SJCRH30 (cell line): Measurements from ENCODE around the gene AGRN. TPM values are rescaled to one million over a fixed set of nuclear protein-coding genes. Genes with fewer than 3 reads are reported as not detected.
A peak's percentile ranks its signal among the peaks of the same experiment; 100 is the strongest.
"Not testable (repeated sequence)": the region's sequence is repeated elsewhere in the genome, so short reads cannot be mapped to it uniquely, and the experiment has no call there.

ENCODE experiments used
- DNase-seq, 2 experiments: peaks; one replicate each; pipeline ENCODE4 v3.0.0-alpha.2; 2015 to 2020
- H3K27ac ChIP-seq: fragments of 250-450 bp; sonication (Bioruptor Pico); 2 replicates; pipeline ENCODE4 v1.5.1; 2020; ENCODE audit warnings: mild to moderate bottlenecking, moderate library complexity
- H3K27me3 ChIP-seq: fragments of 250-450 bp; sonication (Bioruptor Pico); 2 replicates; pipeline ENCODE4 v1.5.1; 2020; ENCODE audit warnings: mild to moderate bottlenecking, moderate library complexity
- H3K36me3 ChIP-seq: fragments of 250-450 bp; sonication (Bioruptor Pico); 2 replicates; pipeline ENCODE4 v1.5.1; 2020; ENCODE audit warnings: mild to moderate bottlenecking, moderate library complexity
- H3K4me1 ChIP-seq: fragments of 250-450 bp; sonication (Bioruptor Pico); 2 replicates; pipeline ENCODE4 v1.5.1; 2020; ENCODE audit warnings: mild to moderate bottlenecking, moderate library complexity
- H3K4me3 ChIP-seq: fragments of 250-450 bp; sonication (Bioruptor Pico); 2 replicates; pipeline ENCODE4 v1.5.1; 2020; ENCODE audit warnings: mild to moderate bottlenecking, moderate library complexity
- H3K9me3 ChIP-seq: fragments of 250-450 bp; sonication (Bioruptor Pico); replicated peaks from 2 replicates; pipeline ENCODE4 v1.5.1; 2020; ENCODE audit warnings: mild to moderate bottlenecking, moderate library complexity
- total RNA-seq: library from RNA; depleted of rRNA; stranded (reverse); fragments of >200 nt; shearing (Covaris generic); gene quantifications from 2 replicates; pipeline ENCODE4 v1.2.3, GENCODE V29; 2014

Gene AGRN
- total RNA-seq, 1 experiment from 2014 or later: 13.7 TPM

GRCh38 chr1:1014799-1015681 is 4.9 kb upstream of the AGRN start:
- DNase-seq: peak; percentile 61 to 63
- H3K4me1 ChIP-seq: peaks cover 5% of the 10 kb centered on the region; the same call in 1 of the 2 replicates
- H3K27me3 ChIP-seq: no peaks in the 10 kb centered on the region
- H3K4me3 ChIP-seq: no peak overlapping the region
- H3K9me3 ChIP-seq: no peaks in the 10 kb centered on the region
- H3K36me3 ChIP-seq: no peaks in the 10 kb centered on the region
- H3K27ac ChIP-seq: no peak overlapping the region

DNA sequence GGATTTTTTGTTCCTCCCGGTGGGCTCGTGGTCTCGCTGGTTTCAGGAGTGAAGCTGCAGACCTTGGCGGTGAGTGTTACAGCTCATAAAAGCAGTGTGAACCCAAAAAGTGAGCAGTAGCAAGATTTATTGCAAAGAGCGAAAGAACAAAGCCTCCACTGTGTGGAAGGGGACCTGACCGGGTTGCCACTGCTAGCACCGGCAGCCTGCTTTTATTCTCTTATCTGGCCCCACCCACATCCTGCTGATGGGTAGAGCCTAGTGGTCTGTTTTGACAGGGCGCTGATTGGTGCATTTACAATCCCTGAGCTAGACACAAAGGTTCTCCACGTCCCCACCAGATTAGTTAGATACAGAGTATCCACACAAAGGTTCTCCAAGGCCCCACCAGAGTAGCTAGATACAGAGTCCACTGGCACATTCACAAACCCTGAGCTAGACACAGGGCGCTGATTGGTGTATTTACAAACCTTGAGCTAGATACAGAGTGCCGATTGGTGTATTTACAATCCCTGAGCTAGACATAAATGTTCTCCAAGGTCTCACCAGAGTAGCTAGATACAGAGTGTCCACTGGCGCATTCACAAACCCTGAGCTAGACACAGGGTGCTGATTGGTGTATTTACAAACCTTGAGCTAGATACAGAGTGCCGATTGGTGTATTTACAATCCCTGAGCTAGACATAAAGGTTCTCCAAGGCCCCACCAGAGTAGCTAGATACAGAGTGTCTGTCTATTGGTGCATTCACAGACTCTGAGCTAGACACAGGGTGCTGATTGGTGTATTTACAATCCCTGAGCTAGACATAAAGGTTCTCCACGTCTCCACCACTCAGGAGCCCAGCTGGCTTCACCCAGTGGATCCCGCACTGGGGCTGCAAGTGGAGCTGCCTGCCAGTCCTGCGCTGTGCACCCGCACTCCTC is 2.3 kb upstream of the AGRN start:
- H3K27ac ChIP-seq, H3K4me3 ChIP-seq, H3K9me3 ChIP-seq, H3K27me3 ChIP-seq, H3K36me3 ChIP-seq, DNase-seq: not testable (repeated sequence)
- H3K4me1 ChIP-seq: peaks cover 15% of the 10 kb centered on the region; the same call in 1 of the 2 replicates

DNA sequence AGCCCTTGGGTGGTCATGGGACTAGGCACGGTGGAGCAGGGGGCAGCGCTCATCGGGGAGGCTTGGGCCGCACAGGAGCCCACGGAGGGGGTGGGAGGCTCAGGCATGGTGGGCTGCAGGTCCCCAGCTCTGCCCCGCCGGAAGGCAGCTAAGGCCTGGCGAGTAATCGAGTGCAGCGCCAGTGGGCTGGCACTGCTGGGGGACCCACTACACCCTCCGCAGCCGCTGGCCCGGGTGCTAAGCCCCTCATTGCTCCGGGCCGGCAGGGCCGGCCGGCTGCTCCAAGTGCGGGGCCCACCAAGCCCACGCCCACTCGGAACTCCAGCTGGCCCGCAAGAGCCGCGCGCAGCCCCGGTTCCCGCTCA is 1.6 kb upstream of the AGRN start:
- H3K4me3 ChIP-seq, H3K27me3 ChIP-seq, H3K9me3 ChIP-seq, DNase-seq, H3K36me3 ChIP-seq, H3K27ac ChIP-seq: not testable (repeated sequence)
- peaks cover 15% of the 10 kb centered on the region; the same call in 1 of the 2 replicates for H3K4me1 ChIP-seq

DNA sequence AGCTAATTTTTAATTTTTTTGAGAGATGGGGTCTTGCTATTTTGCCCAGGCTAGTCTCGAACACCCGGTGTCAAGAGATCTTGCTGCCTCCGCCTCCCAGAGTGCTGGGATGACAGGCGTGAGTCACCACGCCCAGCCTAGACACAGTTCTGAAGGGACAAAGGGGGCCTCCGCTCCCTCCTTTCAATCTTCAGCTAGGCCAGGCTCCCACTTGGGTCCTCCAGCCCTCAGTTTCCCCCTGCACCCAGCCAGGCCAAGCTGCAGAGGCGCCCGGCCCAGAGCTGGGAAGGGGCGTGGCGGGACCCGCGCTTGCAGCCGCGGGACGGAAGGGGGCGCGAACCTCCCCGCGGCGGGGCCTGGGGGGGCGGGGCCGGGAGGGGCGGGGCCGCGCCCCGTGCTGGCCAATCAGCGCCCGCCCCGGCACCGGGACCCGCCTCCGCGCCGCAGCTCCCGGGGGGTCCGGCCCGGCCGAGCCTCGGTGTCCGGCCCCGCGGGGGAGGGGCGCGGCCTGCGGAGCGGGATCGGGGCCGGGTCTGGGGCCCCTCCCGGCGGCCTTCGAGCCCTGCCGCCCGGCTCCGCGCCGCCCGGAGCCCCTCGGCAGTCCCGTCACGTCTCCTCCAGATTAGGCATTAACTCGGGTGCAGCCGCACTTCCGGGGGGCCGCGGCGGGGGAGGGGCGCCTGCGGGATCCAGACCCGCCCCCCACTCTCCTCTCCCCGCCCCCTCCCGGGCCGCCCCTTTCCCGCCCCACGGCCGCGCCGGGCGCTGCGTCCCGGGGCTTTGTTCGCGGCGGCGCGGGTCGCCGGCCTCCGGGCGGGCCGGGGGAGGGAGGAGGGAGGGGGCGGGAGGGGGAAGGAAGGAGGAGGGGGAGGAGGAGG is 559 bp upstream of the AGRN start:
- Histone ChIP-seq H3K4me1 (peaks cover 12% of the 10 kb centered on the region; the same call in 1 of the 2 replicates), H3K9me3 (no peaks in the 10 kb centered on the region), H3K4me3 (peak overlapping the region; percentile 57), H3K27me3 (no peaks in the 10 kb centered on the region), H3K27ac (no peak overlapping the region), H3K36me3 (no peaks in the 10 kb centered on the region)
- peak; percentile 76 to 87 for DNase-seq

GRCh38 chr1:1020415-1021009 is 592 bp downstream of the AGRN start:
- H3K4me3 ChIP-seq: peak overlapping the region; percentile 65
- no peaks in the 10 kb centered on the region for H3K9me3 ChIP-seq
- DNase-seq: no peak
- no peaks in the 10 kb centered on the region for H3K36me3 ChIP-seq
- H3K4me1 ChIP-seq: peaks cover 11% of the 10 kb centered on the region; the same call in 1 of the 2 replicates
- no peak overlapping the region for H3K27ac ChIP-seq
- no peaks in the 10 kb centered on the region for H3K27me3 ChIP-seq

GRCh38 chr1:1021010-1021919 is 1.3 kb downstream of the AGRN start:
- Histone ChIP-seq H3K36me3 (no peaks in the 10 kb centered on the region), H3K4me3 (peak overlapping the region; percentile 65), H3K9me3 (no peaks in the 10 kb centered on the region), H3K27me3 (no peaks in the 10 kb centered on the region), H3K27ac (no peak overlapping the region), H3K4me1 (peaks cover 10% of the 10 kb centered on the region; the same call in 1 of the 2 replicates)
- peak; percentile 83 to 84 for DNase-seq

DNA sequence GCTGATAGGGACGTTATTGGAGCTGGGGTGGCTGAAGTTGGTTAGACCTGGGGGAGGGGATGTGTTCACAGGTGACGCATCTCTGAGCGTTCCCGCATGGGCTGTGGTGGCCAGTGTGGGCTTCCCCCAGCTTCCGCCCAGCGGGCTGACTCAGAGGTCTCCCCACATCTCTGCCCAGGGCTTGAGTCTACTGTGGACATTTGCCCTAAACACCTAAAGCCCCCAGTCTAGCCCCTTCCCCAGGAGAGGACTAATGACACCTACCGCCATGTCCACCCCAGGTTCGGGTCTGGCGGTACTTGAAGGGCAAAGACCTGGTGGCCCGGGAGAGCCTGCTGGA is 2.0 kb downstream of the AGRN start:
- Histone ChIP-seq H3K9me3 (no peaks in the 10 kb centered on the region), H3K36me3 (no peaks in the 10 kb centered on the region), H3K4me3 (no peak overlapping the region), H3K27me3 (no peaks in the 10 kb centered on the region), H3K4me1 (peaks cover 10% of the 10 kb centered on the region; the same call in 1 of the 2 replicates), H3K27ac (no peak overlapping the region)
- DNase-seq: no peak

- no peak overlapping the region for H3K27ac ChIP-seq
- no peak for DNase-seq
- no peaks in the 10 kb centered on the region for H3K9me3 ChIP-seq
- H3K36me3 ChIP-seq: no peaks in the 10 kb centered on the region
- peaks cover 10% of the 10 kb centered on the region; the same call in 1 of the 2 replicates for H3K4me1 ChIP-seq
- H3K27me3 ChIP-seq: no peaks in the 10 kb centered on the region
- no peak overlapping the region for H3K4me3 ChIP-seq
Measured at GRCh38 chr1:1022302-1023009, 2.5 kb downstream of the AGRN start.

GRCh38 chr1:1023700-1024099 is 3.8 kb downstream of the AGRN start:
- H3K4me3 ChIP-seq: no peak overlapping the region
- no peaks in the 10 kb centered on the region for H3K9me3 ChIP-seq
- no peaks in the 10 kb centered on the region for H3K27me3 ChIP-seq
- H3K27ac ChIP-seq: no peak overlapping the region
- H3K4me1 ChIP-seq: peaks cover 10% of the 10 kb centered on the region; the same call in 1 of the 2 replicates
- H3K36me3 ChIP-seq: no peaks in the 10 kb centered on the region
- DNase-seq: no peak

DNA sequence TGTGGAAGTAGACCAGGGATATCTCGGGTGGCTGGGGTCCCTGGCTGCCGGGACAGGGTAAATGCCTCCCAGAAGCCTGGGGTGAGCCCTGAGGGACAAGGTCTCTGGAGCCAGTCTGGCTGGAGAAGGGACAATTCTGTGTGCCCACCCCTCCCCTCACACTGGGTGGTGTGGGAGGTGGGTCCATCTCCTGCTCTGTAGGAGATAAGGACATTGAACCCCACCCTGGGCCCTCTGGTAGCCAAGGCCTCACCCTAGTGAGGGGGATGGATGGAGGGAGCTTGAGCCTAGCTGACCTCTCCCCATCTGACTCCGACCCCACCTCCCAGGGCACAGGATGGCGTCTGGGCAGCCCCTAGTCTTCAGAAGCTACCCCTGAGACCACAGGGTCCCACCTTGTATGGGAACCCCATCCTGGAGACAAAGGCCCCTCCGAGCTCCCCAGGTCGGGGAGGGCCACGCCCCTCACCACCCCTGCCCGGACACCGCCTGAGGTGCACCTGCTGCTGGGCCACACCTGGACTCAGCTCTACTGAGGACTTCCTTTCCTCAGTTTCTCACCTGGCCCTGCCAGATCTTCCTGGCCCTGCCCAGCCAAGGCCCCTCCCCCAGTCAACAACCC is 4.3 kb downstream of the AGRN start:
- H3K27ac ChIP-seq: no peak overlapping the region
- peaks cover 10% of the 10 kb centered on the region; the same call in 1 of the 2 replicates for H3K4me1 ChIP-seq
- H3K9me3 ChIP-seq: no peaks in the 10 kb centered on the region
- H3K27me3 ChIP-seq: no peaks in the 10 kb centered on the region
- H3K36me3 ChIP-seq: no peaks in the 10 kb centered on the region
- DNase-seq: no peak
- H3K4me3 ChIP-seq: no peak overlapping the region

DNA sequence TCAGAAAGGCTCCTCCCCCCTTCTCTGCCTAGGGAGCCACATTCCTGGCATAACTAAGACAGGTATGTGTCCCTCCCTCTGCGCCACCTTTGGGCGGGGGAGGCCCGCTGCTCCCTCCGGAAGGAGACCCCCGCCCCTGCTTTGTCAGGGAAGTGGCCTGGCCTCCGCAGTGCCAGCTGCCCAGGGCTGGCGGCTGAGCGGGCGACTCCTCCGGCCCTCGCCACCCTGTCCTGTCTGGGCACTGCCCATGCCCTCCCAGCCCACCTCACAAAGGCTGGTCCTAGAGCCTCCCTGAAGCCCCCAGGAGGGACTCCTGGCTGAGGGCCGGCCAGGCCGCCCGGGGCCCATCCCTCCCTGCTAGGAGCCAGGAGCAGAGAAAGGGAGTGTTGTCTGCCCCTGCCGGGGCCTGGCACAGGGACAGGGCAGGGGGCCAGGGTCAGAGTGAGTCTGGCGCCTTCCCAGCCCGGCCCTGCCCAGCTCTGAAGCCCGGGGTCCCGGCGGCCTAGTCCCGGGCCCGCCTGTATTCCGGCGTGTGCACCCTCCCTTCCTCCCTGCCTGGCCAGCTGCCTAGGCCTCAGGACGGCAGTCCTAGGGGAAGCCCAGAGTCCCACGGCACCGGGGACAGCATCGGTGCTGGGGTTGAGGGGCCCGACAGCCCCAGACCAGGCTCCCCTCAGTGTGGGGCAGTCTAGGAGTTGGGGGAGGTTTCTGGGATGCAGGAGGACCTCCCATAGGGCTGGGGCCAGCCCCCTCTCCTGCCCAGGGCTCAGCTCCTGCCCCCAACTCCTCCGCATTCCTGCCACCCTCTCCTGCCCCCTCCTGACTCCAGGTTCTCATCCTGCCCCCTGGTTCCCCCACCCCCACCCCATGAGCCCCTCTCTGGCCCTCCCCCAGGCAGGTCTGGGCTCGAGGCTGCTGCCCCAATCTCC is 5.1 kb downstream of the AGRN start:
- Histone ChIP-seq H3K9me3 (no peaks in the 10 kb centered on the region), H3K4me1 (peaks cover 10% of the 10 kb centered on the region; the same call in 1 of the 2 replicates), H3K27me3 (no peaks in the 10 kb centered on the region), H3K4me3 (no peak overlapping the region), H3K27ac (no peak overlapping the region), H3K36me3 (no peaks in the 10 kb centered on the region)
- no peak for DNase-seq
